Brain pericyte (primary cell): ENCODE measurements around the gene DPY19L3.
"Not testable (repeated sequence)": the region's sequence is repeated elsewhere in the genome, so short reads cannot be mapped to it uniquely, and the experiment has no call there.

Experiments used
- DNase-seq: peaks from one replicate; pipeline ENCODE4 v3.0.0-alpha.2; 2012; ENCODE audit warnings: low read depth, low spot score

Gene DPY19L3

GRCh38 chr19:32405431-32406160, at the start of gene DPY19L3:
TSS of gene DPY19L3 (plus strand) at chr19:32405770. CDS start at chr19:32408254, 2,484 bp downstream.
- DNase-seq = peak; percentile 80

- DNase-seq = no peak
Observed at GRCh38 chr19:32357720-32358119, 47.9 kb upstream of the DPY19L3 start.

GRCh38 chr19:32358321-32358720, 47.2 kb upstream of the DPY19L3 start:
- DNase-seq = no peak

GRCh38 chr19:32359581-32359980, 46.0 kb upstream of the DPY19L3 start:
- no peak for DNase-seq

- no peak for DNase-seq
Observed at GRCh38 chr19:32361574-32362317, 43.8 kb upstream of the DPY19L3 start.

- DNase-seq = no peak
Observed at GRCh38 chr19:32362318-32362691, 43.3 kb upstream of the DPY19L3 start.

GRCh38 chr19:32363175-32363574, 42.4 kb upstream of the DPY19L3 start:
- DNase-seq = no peak

- DNase-seq = no peak
Observed at GRCh38 chr19:32363632-32364031, 41.9 kb upstream of the DPY19L3 start.

GRCh38 chr19:32364040-32364439, 41.5 kb upstream of the DPY19L3 start:
- no peak for DNase-seq

- DNase-seq = no peak
Observed at GRCh38 chr19:32367063-32367462, 38.5 kb upstream of the DPY19L3 start.

- DNase-seq = no peak
Observed at GRCh38 chr19:32367948-32368536, 37.5 kb upstream of the DPY19L3 start.

GRCh38 chr19:32368787-32369186, 36.8 kb upstream of the DPY19L3 start:
- DNase-seq = no peak

GRCh38 chr19:32372726-32373517, 32.6 kb upstream of the DPY19L3 start:
- no peak for DNase-seq

- DNase-seq = peak; percentile 86
Observed at GRCh38 chr19:32373585-32374295, 31.8 kb upstream of the DPY19L3 start.

- DNase-seq = not testable (repeated sequence)
Observed at GRCh38 chr19:32374362-32374761, 31.2 kb upstream of the DPY19L3 start.

- DNase-seq = not testable (repeated sequence)
Observed at GRCh38 chr19:32377088-32377487, 28.5 kb upstream of the DPY19L3 start.

GRCh38 chr19:32380269-32380668, 25.3 kb upstream of the DPY19L3 start:
- no peak for DNase-seq

GRCh38 chr19:32387701-32388392, 17.7 kb upstream of the DPY19L3 start:
- no peak for DNase-seq

GRCh38 chr19:32388393-32388855, 17.1 kb upstream of the DPY19L3 start:
- no peak for DNase-seq

GRCh38 chr19:32392901-32393300, 12.7 kb upstream of the DPY19L3 start:
- no peak for DNase-seq
